ENCODE data around the gene AMH.

DNA sequence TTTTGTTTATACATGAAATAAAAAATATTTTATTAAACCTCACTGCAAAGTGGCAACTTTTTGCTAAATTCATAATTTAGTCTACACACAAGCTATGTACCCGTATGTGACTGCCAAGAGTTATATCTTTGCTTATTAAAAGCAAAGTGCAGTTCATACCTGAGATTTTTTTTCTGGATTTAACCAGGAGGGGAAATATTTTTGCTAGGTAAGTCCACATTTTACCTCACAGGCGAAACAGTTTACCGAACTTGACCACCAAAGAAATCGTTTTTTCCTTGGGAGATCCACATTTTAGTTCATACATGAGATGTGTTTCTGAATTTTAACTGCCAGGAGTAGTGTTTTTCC lies 19.3 kb downstream of the AMH start:
- no peak for TF ChIP-seq CTCF (IDR thresholded peaks at IDR 0.05)
- TF ChIP-seq EP300 (IDR thresholded peaks at IDR 0.05): no peak
- no peak for TF ChIP-seq POLR2A (IDR thresholded peaks at IDR 0.05)

Data from ovary (tissue), 3 donors.